Measurements from ENCODE around the gene SPTB.

Gene SPTB

DNA sequence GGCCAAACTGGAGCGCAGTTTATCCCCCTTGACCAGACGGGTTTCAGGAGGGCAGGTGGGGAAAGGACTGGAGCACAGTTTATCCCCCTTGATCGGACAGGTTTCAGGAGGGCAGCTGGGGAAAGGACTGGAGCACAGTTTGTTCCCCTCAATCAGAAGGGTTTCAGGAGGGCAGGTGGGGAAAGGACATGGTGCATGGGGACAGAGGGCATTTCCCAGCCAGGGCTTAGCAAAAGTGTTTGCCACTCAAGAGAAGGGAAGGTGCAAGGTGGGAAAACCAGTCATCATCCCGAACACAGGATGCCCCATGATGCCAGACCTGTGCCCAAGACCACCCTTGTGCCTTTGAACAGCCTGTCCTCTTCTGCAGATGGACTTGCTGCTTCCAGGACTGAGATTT is 54.7 kb downstream of the SPTB start:
- Histone ChIP-seq H2BK15ac (ENCODE audit: low read length) (no peak overlapping the region), H3K79me1 (ENCODE audit: low read depth, low read length) (no peaks in the 10 kb centered on the region), H3K9me3 (replicated peaks in 1 of 2; ENCODE audit: control insufficient read depth in 2 of 2, insufficient read depth in 1 of 2, low read depth in 1 of 2, low read length in 2 of 2) (no peaks in the 10 kb centered on the region), H3K4me2 (ENCODE audit: insufficient read depth, low read length, poor library complexity, severe bottlenecking) (no peak overlapping the region), H3K27ac (replicated peaks; ENCODE audit: low read length) (no peak overlapping the region), H2AK5ac (ENCODE audit: low read depth, low read length) (no peak overlapping the region), H3K14ac (ENCODE audit: low read length) (no peak overlapping the region), H3K36me3 (replicated peaks in 1 of 2; ENCODE audit: control insufficient read depth in 2 of 2, insufficient read depth in 2 of 2, low read length in 2 of 2) (no peaks in the 10 kb centered on the region), H2AFZ (ENCODE audit: low read length) (no peak overlapping the region), H3K18ac (ENCODE audit: low read length) (no peak overlapping the region), H3K4me3 (ENCODE audit: low read length in 2 of 2) (no peak overlapping the region), H4K8ac (ENCODE audit: low read depth, low read length) (no peak overlapping the region), H2BK12ac (ENCODE audit: low read length) (no peak overlapping the region), H3K4me1 (ENCODE audit: control insufficient read depth in 2 of 2, insufficient read depth in 1 of 2, low read depth in 1 of 2, low read length in 2 of 2) (peaks cover 0 to 3% of the 10 kb centered on the region in 2 donors), H2BK5ac (ENCODE audit: low read length) (no peak overlapping the region), H2BK120ac (ENCODE audit: low read depth, low read length) (no peak overlapping the region), H4K91ac (ENCODE audit: low read depth, low read length, poor library complexity) (no peak overlapping the region), H3K4ac (ENCODE audit: low read length) (no peak overlapping the region), H3K9ac (ENCODE audit: low read depth, low read length, poor library complexity) (no peak overlapping the region), H3K27me3 (ENCODE audit: control insufficient read depth in 3 of 3, insufficient read depth in 3 of 3, low read depth in 1 of 3, low read length in 3 of 3) (peaks cover 0 to 56% (median 0%) of the 10 kb centered on the region in 3 experiments), H3K23ac (ENCODE audit: low read depth, low read length, poor library complexity) (no peak overlapping the region)
- WGBS, 2 donors (ENCODE audit: extremely low coverage in 2 of 2, insufficient read length in 2 of 2, insufficient replicate concordance in 1 of 2), result no CpG with 5 or more reads among the region's 4 CpGs
- no peak for DNase-seq (ENCODE audit: low spot score)

DNA sequence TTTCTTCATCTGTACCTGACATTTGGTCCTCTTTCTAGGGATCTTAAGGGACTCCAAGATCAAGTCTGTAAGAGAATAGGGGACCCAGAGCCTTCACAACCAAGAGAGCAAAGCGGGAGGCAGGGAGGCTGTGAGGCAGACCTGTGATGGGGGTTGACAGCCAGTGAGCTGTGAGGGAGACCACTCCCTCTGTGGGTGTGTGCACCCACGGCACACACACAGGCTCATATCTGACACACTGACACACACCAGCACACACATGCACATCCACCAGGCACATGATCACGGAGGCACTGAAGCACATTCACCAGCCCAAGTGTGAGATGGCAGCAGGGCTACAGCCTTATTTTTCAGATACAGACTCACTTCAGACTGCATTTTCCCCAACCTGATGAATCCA is 55.2 kb downstream of the SPTB start:
- no peak overlapping the region for H2BK120ac ChIP-seq (ENCODE audit: low read depth, low read length)
- no CpG with 5 or more reads among the region's 3 CpGs for WGBS, 2 donors (ENCODE audit: extremely low coverage in 2 of 2, insufficient read length in 2 of 2, insufficient replicate concordance in 1 of 2)
- H2AK5ac ChIP-seq (ENCODE audit: low read depth, low read length), result peak overlapping the region; percentile 8
- no peak for DNase-seq (ENCODE audit: low spot score)
- no peak overlapping the region for H3K4me2 ChIP-seq (ENCODE audit: insufficient read depth, low read length, poor library complexity, severe bottlenecking)
- H3K23ac ChIP-seq (ENCODE audit: low read depth, low read length, poor library complexity), result no peak overlapping the region
- H3K27me3 ChIP-seq (ENCODE audit: control insufficient read depth in 3 of 3, insufficient read depth in 3 of 3, low read depth in 1 of 3, low read length in 3 of 3), result peaks cover 0 to 57% (median 0%) of the 10 kb centered on the region in 3 experiments
- H2BK15ac ChIP-seq (ENCODE audit: low read length), result no peak overlapping the region
- no peak overlapping the region for H3K9ac ChIP-seq (ENCODE audit: low read depth, low read length, poor library complexity)
- H2BK5ac ChIP-seq (ENCODE audit: low read length), result no peak overlapping the region
- H3K27ac ChIP-seq (replicated peaks; ENCODE audit: low read length), result no peak overlapping the region
- H2BK12ac ChIP-seq (ENCODE audit: low read length), result peak overlapping the region; percentile 5
- H3K4me1 ChIP-seq (ENCODE audit: control insufficient read depth in 2 of 2, insufficient read depth in 1 of 2, low read depth in 1 of 2, low read length in 2 of 2), result peaks cover 0 to 3% of the 10 kb centered on the region in 2 donors
- H4K91ac ChIP-seq (ENCODE audit: low read depth, low read length, poor library complexity), result no peak overlapping the region
- no peaks in the 10 kb centered on the region for H3K36me3 ChIP-seq (replicated peaks in 1 of 2; ENCODE audit: control insufficient read depth in 2 of 2, insufficient read depth in 2 of 2, low read length in 2 of 2)
- H3K14ac ChIP-seq (ENCODE audit: low read length), result no peak overlapping the region
- H4K8ac ChIP-seq (ENCODE audit: low read depth, low read length), result no peak overlapping the region
- H3K9me3 ChIP-seq (replicated peaks in 1 of 2; ENCODE audit: control insufficient read depth in 2 of 2, insufficient read depth in 1 of 2, low read depth in 1 of 2, low read length in 2 of 2), result no peaks in the 10 kb centered on the region
- H3K4ac ChIP-seq (ENCODE audit: low read length), result no peak overlapping the region
- H2AFZ ChIP-seq (ENCODE audit: low read length), result no peak overlapping the region
- H3K79me1 ChIP-seq (ENCODE audit: low read depth, low read length), result no peaks in the 10 kb centered on the region
- peak overlapping the region; percentile 28 for H3K18ac ChIP-seq (ENCODE audit: low read length)
- no peak overlapping the region for H3K4me3 ChIP-seq (ENCODE audit: low read length in 2 of 2)

DNA sequence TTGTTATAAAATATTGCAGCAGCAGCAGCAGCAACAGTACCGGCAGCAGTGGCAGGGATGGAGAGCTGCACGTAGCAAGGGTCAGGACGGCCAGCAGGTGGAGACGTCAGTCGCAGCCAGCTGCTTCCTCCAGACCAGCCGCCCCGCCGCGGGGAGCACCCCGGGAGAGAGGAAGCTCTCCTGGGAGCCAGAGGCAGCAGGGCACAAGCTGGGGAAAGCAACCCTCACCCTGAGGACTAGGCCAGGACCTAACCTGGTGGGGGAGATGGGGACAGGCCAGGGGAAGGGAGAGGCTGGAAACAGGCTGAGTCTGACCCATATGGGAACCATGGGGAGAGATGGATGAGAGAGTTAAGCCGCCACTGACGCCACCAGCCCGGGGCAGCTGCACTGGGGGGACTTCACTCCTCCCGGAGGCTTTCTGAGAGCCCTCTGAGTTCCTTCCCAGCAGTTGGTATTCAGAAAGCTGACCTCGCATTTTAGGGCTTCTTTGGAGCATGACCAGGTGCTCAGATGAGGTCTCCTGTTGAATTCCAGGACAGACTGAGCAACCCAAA is 56.3 kb downstream of the SPTB start:
- peak overlapping the region; percentile 45 for H3K23ac ChIP-seq (ENCODE audit: low read depth, low read length, poor library complexity)
- H2BK12ac ChIP-seq (ENCODE audit: low read length), result no peak overlapping the region
- WGBS, 2 donors (ENCODE audit: extremely low coverage in 2 of 2, insufficient read length in 2 of 2, insufficient replicate concordance in 1 of 2), result no CpG with 5 or more reads among the region's 15 CpGs
- H2BK5ac ChIP-seq (ENCODE audit: low read length), result no peak overlapping the region
- H2AK5ac ChIP-seq (ENCODE audit: low read depth, low read length), result no peak overlapping the region
- peak overlapping the region; percentile 83 for H3K18ac ChIP-seq (ENCODE audit: low read length)
- peak overlapping the region; percentile 38 for H2BK120ac ChIP-seq (ENCODE audit: low read depth, low read length)
- H3K27me3 ChIP-seq (ENCODE audit: control insufficient read depth in 3 of 3, insufficient read depth in 3 of 3, low read depth in 1 of 3, low read length in 3 of 3), result peaks cover 0 to 63% (median 0%) of the 10 kb centered on the region in 3 experiments
- H3K4me3 ChIP-seq (ENCODE audit: low read length in 2 of 2), result no peak overlapping the region
- H3K4me2 ChIP-seq (ENCODE audit: insufficient read depth, low read length, poor library complexity, severe bottlenecking), result no peak overlapping the region
- H2BK15ac ChIP-seq (ENCODE audit: low read length), result no peak overlapping the region
- H3K4ac ChIP-seq (ENCODE audit: low read length), result no peak overlapping the region
- H2AFZ ChIP-seq (ENCODE audit: low read length), result peak overlapping the region; percentile 83
- H4K8ac ChIP-seq (ENCODE audit: low read depth, low read length), result no peak overlapping the region
- no peak overlapping the region for H4K91ac ChIP-seq (ENCODE audit: low read depth, low read length, poor library complexity)
- H3K9me3 ChIP-seq (replicated peaks in 1 of 2; ENCODE audit: control insufficient read depth in 2 of 2, insufficient read depth in 1 of 2, low read depth in 1 of 2, low read length in 2 of 2), result no peaks in the 10 kb centered on the region
- no peak overlapping the region for H3K14ac ChIP-seq (ENCODE audit: low read length)
- H3K79me1 ChIP-seq (ENCODE audit: low read depth, low read length), result no peaks in the 10 kb centered on the region
- DNase-seq (ENCODE audit: low spot score), result peak; percentile 55
- no peaks in the 10 kb centered on the region for H3K36me3 ChIP-seq (replicated peaks in 1 of 2; ENCODE audit: control insufficient read depth in 2 of 2, insufficient read depth in 2 of 2, low read length in 2 of 2)
- H3K9ac ChIP-seq (ENCODE audit: low read depth, low read length, poor library complexity), result no peak overlapping the region
- peaks cover 0 to 3% of the 10 kb centered on the region in 2 donors for H3K4me1 ChIP-seq (ENCODE audit: control insufficient read depth in 2 of 2, insufficient read depth in 1 of 2, low read depth in 1 of 2, low read length in 2 of 2)
- no peak overlapping the region for H3K27ac ChIP-seq (replicated peaks; ENCODE audit: low read length)

DNA sequence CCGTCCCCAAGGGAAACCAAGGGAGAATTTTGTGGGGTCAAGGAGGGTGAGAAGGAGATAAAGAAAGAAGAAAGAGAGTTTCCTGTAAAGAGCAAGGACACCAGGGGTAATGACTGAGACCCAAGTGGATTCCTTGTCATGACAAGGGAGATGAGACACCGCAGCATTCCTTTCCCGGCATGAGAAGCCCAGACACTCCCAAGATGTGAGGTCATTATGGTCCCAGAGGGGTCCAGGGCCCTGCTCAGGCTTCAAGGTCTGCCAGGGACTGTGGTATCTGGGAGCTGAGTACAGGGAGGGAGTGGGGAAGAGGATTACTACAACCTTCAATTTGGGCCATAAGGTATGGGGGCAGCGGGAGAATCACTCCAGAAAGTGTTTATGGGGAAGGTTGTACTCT is 58.1 kb downstream of the SPTB start:
- Histone ChIP-seq H4K8ac (ENCODE audit: low read depth, low read length) (no peak overlapping the region), H2BK12ac (ENCODE audit: low read length) (no peak overlapping the region), H2BK120ac (ENCODE audit: low read depth, low read length) (no peak overlapping the region), H3K79me1 (ENCODE audit: low read depth, low read length) (no peaks in the 10 kb centered on the region), H3K4me1 (ENCODE audit: control insufficient read depth in 2 of 2, insufficient read depth in 1 of 2, low read depth in 1 of 2, low read length in 2 of 2) (peaks cover 0 to 9% of the 10 kb centered on the region in 2 donors), H3K27me3 (ENCODE audit: control insufficient read depth in 3 of 3, insufficient read depth in 3 of 3, low read depth in 1 of 3, low read length in 3 of 3) (peaks cover 0 to 64% (median 0%) of the 10 kb centered on the region in 3 experiments), H3K18ac (ENCODE audit: low read length) (no peak overlapping the region), H3K9me3 (replicated peaks in 1 of 2; ENCODE audit: control insufficient read depth in 2 of 2, insufficient read depth in 1 of 2, low read depth in 1 of 2, low read length in 2 of 2) (no peaks in the 10 kb centered on the region), H4K91ac (ENCODE audit: low read depth, low read length, poor library complexity) (no peak overlapping the region), H2AK5ac (ENCODE audit: low read depth, low read length) (no peak overlapping the region), H3K27ac (replicated peaks; ENCODE audit: low read length) (no peak overlapping the region), H2BK5ac (ENCODE audit: low read length) (no peak overlapping the region), H3K4me3 (ENCODE audit: low read length in 2 of 2) (no peak overlapping the region), H3K9ac (ENCODE audit: low read depth, low read length, poor library complexity) (no peak overlapping the region), H3K4me2 (ENCODE audit: insufficient read depth, low read length, poor library complexity, severe bottlenecking) (no peak overlapping the region), H3K23ac (ENCODE audit: low read depth, low read length, poor library complexity) (no peak overlapping the region), H3K14ac (ENCODE audit: low read length) (no peak overlapping the region), H3K36me3 (replicated peaks in 1 of 2; ENCODE audit: control insufficient read depth in 2 of 2, insufficient read depth in 2 of 2, low read length in 2 of 2) (no peaks in the 10 kb centered on the region), H2AFZ (ENCODE audit: low read length) (no peak overlapping the region), H3K4ac (ENCODE audit: low read length) (no peak overlapping the region), H2BK15ac (ENCODE audit: low read length) (no peak overlapping the region)
- no CpG with 5 or more reads among the region's 4 CpGs for WGBS, 2 donors (ENCODE audit: extremely low coverage in 2 of 2, insufficient read length in 2 of 2, insufficient replicate concordance in 1 of 2)
- DNase-seq (ENCODE audit: low spot score), result no peak
